GM12878 (cell line): ENCODE results near the gene RGS6. TPM values are rescaled to one million over a fixed set of nuclear protein-coding genes. Genes with fewer than 3 reads are reported as not detected.

Experiments
- PAX5 ChIP-seq: IDR thresholded peaks from 2 replicates; pipeline ENCODE4 v1.6.1; 2011; ENCODE audit warnings: low read depth, low read length, borderline replicate concordance
- POU2F2 ChIP-seq: IDR thresholded peaks from 3 replicates; pipeline ENCODE4 v1.6.1; 2011; ENCODE audit warnings: low read depth, mild to moderate bottlenecking, low read length, borderline replicate concordance
- RB1 ChIP-seq: fragments of 450-650 bp; formaldehyde crosslinking; IDR thresholded peaks from 2 replicates; pipeline ENCODE4 v1.6.1; 2017; ENCODE audit warnings: mild to moderate bottlenecking, borderline replicate concordance
- RFX5 ChIP-seq: IDR thresholded peaks from 2 replicates; pipeline ENCODE4 v1.6.1; 2011; ENCODE audit warnings: low read depth, low read length, improper control_type of control experiment
- polyA plus RNA-seq, 11 experiments: library from polyadenylated mRNA; depleted of rRNA in 4 of 11; unstranded in 6 of 11; stranded (reverse) in 5 of 11; fragments of >200 nt; fragmentation: Nextera tagmentation in 4 of 11; fragmentation: Illumina TruSeq in 1 of 11; extraction: Ambion mirVana in 4 of 11; extraction: Trizol in 1 of 11; gene quantifications; 1 replicate in 1 of 11; 2 replicates in 10 of 11; pipeline versions ENCODE4 v1.2.1 to v1.2.3, GENCODE V29; 2011 to 2016; ENCODE audit warnings: inconsistent platforms in 2 of 11, missing spikeins in 2 of 11, low read depth in 1 of 11
- total RNA-seq, 4 experiments: library from RNA; depleted of rRNA in 3 of 4; stranded (reverse); fragments of >200 nt in 3 of 4; fragmentation: Illumina TruSeq in 1 of 4; extraction: Trizol in 1 of 4; gene quantifications; 2 replicates each; pipeline versions ENCODE4 v1.2.1 to v1.2.3, GENCODE V29; 2013 to 2021
- TF ChIP-seq, protein P1 (sequence below): fragments of 450-650 bp; IDR thresholded peaks from 2 replicates; pipeline ENCODE4 v1.6.1; 2017; ENCODE audit warnings: mild to moderate bottlenecking, moderate library complexity
- TF ChIP-seq, protein P2 (sequence below), 3 experiments: IDR thresholded peaks in 2 of 3; conservative IDR thresholded peaks in 1 of 3; 2 replicates each; pipeline ENCODE4 v1.5.1; 2011; ENCODE audit warnings: low read depth in 3 of 3, low read length in 3 of 3, mild to moderate bottlenecking in 3 of 3, control low read depth in 2 of 3, moderate library complexity in 2 of 3, inconsistent platforms in 1 of 3, mixed read lengths in 1 of 3; ENCODE audit not compliant: control insufficient read depth in 2 of 3, insufficient read depth in 1 of 3; ENCODE audit errors: extremely low read depth in 1 of 3
- TF ChIP-seq, protein P3 (sequence below): IDR thresholded peaks from 2 replicates; pipeline ENCODE4 v1.6.1; 2012; ENCODE audit warnings: low read depth, low read length, improper control_type of control experiment

Gene RGS6
- total and polyA plus RNA-seq, 10 of the 15 experiments (the other 5 are each of a cell fraction or from before 2014, with no cell fraction given): 3.9 to 18.1 (median 12.4) TPM

DNA sequence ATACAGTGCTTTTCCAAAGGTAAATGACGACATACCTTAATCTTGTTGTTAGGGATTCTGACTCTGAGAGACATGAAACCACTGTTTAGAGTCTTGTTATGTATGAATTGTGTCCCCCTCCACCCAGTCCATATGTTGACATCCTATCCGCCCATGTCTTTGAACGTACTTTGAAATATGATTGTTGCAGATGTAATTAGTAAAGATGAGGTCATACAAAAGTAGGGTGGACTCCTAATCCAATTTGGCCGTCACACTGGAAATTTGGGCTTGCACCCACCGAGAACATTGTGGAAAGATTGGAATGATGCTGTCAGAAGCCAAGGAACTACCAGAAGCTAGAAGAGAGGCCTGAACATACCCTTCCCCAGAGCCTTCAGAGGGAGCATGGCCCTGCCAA, 62.2 kb downstream of the RGS6 start (continued):
- TF ChIP-seq, protein P1, sequence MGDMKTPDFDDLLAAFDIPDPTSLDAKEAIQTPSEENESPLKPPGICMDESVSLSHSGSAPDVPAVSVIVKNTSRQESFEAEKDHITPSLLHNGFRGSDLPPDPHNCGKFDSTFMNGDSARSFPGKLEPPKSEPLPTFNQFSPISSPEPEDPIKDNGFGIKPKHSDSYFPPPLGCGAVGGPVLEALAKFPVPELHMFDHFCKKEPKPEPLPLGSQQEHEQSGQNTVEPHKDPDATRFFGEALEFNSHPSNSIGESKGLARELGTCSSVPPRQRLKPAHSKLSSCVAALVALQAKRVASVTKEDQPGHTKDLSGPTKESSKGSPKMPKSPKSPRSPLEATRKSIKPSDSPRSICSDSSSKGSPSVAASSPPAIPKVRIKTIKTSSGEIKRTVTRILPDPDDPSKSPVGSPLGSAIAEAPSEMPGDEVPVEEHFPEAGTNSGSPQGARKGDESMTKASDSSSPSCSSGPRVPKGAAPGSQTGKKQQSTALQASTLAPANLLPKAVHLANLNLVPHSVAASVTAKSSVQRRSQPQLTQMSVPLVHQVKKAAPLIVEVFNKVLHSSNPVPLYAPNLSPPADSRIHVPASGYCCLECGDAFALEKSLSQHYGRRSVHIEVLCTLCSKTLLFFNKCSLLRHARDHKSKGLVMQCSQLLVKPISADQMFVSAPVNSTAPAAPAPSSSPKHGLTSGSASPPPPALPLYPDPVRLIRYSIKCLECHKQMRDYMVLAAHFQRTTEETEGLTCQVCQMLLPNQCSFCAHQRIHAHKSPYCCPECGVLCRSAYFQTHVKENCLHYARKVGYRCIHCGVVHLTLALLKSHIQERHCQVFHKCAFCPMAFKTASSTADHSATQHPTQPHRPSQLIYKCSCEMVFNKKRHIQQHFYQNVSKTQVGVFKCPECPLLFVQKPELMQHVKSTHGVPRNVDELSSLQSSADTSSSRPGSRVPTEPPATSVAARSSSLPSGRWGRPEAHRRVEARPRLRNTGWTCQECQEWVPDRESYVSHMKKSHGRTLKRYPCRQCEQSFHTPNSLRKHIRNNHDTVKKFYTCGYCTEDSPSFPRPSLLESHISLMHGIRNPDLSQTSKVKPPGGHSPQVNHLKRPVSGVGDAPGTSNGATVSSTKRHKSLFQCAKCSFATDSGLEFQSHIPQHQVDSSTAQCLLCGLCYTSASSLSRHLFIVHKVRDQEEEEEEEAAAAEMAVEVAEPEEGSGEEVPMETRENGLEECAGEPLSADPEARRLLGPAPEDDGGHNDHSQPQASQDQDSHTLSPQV: no peak
- TF ChIP-seq RB1: no peak
- no peak for TF ChIP-seq PAX5
- TF ChIP-seq RFX5: no peak
- TF ChIP-seq, protein P2, sequence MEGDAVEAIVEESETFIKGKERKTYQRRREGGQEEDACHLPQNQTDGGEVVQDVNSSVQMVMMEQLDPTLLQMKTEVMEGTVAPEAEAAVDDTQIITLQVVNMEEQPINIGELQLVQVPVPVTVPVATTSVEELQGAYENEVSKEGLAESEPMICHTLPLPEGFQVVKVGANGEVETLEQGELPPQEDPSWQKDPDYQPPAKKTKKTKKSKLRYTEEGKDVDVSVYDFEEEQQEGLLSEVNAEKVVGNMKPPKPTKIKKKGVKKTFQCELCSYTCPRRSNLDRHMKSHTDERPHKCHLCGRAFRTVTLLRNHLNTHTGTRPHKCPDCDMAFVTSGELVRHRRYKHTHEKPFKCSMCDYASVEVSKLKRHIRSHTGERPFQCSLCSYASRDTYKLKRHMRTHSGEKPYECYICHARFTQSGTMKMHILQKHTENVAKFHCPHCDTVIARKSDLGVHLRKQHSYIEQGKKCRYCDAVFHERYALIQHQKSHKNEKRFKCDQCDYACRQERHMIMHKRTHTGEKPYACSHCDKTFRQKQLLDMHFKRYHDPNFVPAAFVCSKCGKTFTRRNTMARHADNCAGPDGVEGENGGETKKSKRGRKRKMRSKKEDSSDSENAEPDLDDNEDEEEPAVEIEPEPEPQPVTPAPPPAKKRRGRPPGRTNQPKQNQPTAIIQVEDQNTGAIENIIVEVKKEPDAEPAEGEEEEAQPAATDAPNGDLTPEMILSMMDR (IDR thresholded peaks at IDR 0.05 in 2 of 3, conservative IDR thresholded peaks at IDR 0.05 in 1 of 3; ENCODE audit: control insufficient read depth in 2 of 3, extremely low read depth in 1 of 3, insufficient read depth in 1 of 3, low read depth in 3 of 3, low read length in 3 of 3): no peak
- TF ChIP-seq, protein P3, sequence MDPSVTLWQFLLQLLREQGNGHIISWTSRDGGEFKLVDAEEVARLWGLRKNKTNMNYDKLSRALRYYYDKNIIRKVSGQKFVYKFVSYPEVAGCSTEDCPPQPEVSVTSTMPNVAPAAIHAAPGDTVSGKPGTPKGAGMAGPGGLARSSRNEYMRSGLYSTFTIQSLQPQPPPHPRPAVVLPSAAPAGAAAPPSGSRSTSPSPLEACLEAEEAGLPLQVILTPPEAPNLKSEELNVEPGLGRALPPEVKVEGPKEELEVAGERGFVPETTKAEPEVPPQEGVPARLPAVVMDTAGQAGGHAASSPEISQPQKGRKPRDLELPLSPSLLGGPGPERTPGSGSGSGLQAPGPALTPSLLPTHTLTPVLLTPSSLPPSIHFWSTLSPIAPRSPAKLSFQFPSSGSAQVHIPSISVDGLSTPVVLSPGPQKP: no peak
- no peak for TF ChIP-seq POU2F2
